Caco-2 (cell line): ENCODE data around the gene OR10D3. TPM values are rescaled to one million over a fixed set of nuclear protein-coding genes. Genes with fewer than 3 reads are reported as not detected.

Source experiments
- BruUV-seq: library from RNA; stranded (reverse); fragments of 400-500 nt; replicated peaks from 2 replicates; lab custom pipeline; 2021; lab: Mats Ljungman, UMichigan
- CTCF ChIA-PET: fragments of 300-600 bp; sonication (Branson Sonifier 250); formaldehyde crosslinking; loops from one replicate; lab custom pipeline; 2022; ENCODE audit warnings: antibody characterized with exemption; lab: Charles Lee
- POLR2A ChIA-PET: fragments of 300-600 bp; sonication (Branson Sonifier 250); formaldehyde crosslinking; loops from one replicate; lab custom pipeline; 2022; ENCODE audit warnings: antibody characterized with exemption; lab: Charles Lee
- DNase-seq, 2 experiments: peaks; one replicate each; pipeline versions ENCODE4 v3.0.0 to v3.0.0-alpha.2; 2020 to 2022
- H3K27me3 ChIP-seq: replicated peaks from 2 replicates; pipeline ENCODE4 v1.6.0; 2011; ENCODE audit warnings: low read length; ENCODE audit not compliant: control insufficient read depth, insufficient read depth
- H3K36me3 ChIP-seq: 2 replicates; pipeline ENCODE4 v1.5.1; 2011; ENCODE audit warnings: low read length; ENCODE audit not compliant: control insufficient read depth, insufficient read depth
- H3K4me1 ChIP-seq: fragments of 250-450 bp; sonication (Bioruptor Pico); 2 replicates; pipeline ENCODE4 v1.5.1; 2020; ENCODE audit warnings: mild to moderate bottlenecking
- H3K4me3 ChIP-seq: 2 replicates; pipeline ENCODE4 v1.5.1; 2011; ENCODE audit warnings: low read depth, mild to moderate bottlenecking, control low read depth, low read length
- H3K9me3 ChIP-seq: fragments of 250-450 bp; sonication (Bioruptor Pico); 2 replicates; pipeline ENCODE4 v1.5.1; 2020; ENCODE audit warnings: mild to moderate bottlenecking, moderate library complexity
- H3K27ac Mint-ChIP-seq: one replicate; pipeline ENCODE4 v1.8.0; 2022; ENCODE audit warnings: mixed read lengths; ENCODE audit not compliant: unreplicated experiment
- H3K27me3 Mint-ChIP-seq: one replicate; pipeline ENCODE4 v1.8.0; 2022; ENCODE audit warnings: mixed read lengths; ENCODE audit not compliant: insufficient read depth, unreplicated experiment
- H3K36me3 Mint-ChIP-seq: one replicate; pipeline ENCODE4 v1.8.0; 2022; ENCODE audit warnings: mild to moderate bottlenecking, mixed read lengths; ENCODE audit not compliant: insufficient read depth, unreplicated experiment
- H3K4me1 Mint-ChIP-seq: one replicate; pipeline ENCODE4 v1.8.0; 2022; ENCODE audit warnings: low read depth, mixed read lengths; ENCODE audit not compliant: unreplicated experiment
- H3K4me3 Mint-ChIP-seq: one replicate; pipeline ENCODE4 v1.8.0; 2022; ENCODE audit warnings: mild to moderate bottlenecking, moderate library complexity, mixed read lengths; ENCODE audit not compliant: unreplicated experiment
- H3K9me3 Mint-ChIP-seq: one replicate; pipeline ENCODE4 v1.8.0; 2022; ENCODE audit warnings: mixed read lengths; ENCODE audit not compliant: unreplicated experiment
- CTCF ChIP-seq, 2 experiments: fragments of 200-600 bp in 1 of 2; IDR thresholded peaks; 1 replicate in 1 of 2; 2 replicates in 1 of 2; pipeline versions ENCODE4 v1.5.1 to v1.8.0; 2011 to 2022; ENCODE audit warnings: antibody characterized with exemption in 1 of 2, control low read depth in 1 of 2, inconsistent platforms in 1 of 2, low read depth in 1 of 2, low read length in 1 of 2, mild to moderate bottlenecking in 1 of 2, moderate library complexity in 1 of 2; ENCODE audit not compliant: insufficient read depth in 1 of 2, severe bottlenecking in 1 of 2, unreplicated experiment in 1 of 2
- intact Hi-C: fragments of 100-400 bp; cut with micrococcal nuclease; formaldehyde crosslinking; loops from one replicate; pipeline ENCODE4 v1.10.0; 2022; ENCODE audit not compliant: unreplicated experiment
- total RNA-seq: library from RNA; stranded (reverse); gene quantifications from 2 replicates; pipeline ENCODE4 v1.2.3, GENCODE V29; 2022

The OR10D3 gene
- total RNA-seq, 1 experiment from 2014 or later = not detected

GRCh38 chr11:124200671-124201070 lies 17.5 kb downstream of the OR10D3 start:
- no peak overlapping the region for H3K27ac Mint-ChIP-seq
- no peak for TF ChIP-seq CTCF (IDR thresholded peaks at IDR 0.05; ENCODE audit: insufficient read depth in 1 of 2, low read depth in 1 of 2, low read length in 1 of 2, severe bottlenecking in 1 of 2, unreplicated experiment in 1 of 2)
- peaks cover 15% of the 10 kb centered on the region for H3K27me3 Mint-ChIP-seq
- Histone ChIP-seq H3K9me3 (no peaks in the 10 kb centered on the region), H3K27me3 (no peaks in the 10 kb centered on the region), H3K36me3 (no peaks in the 10 kb centered on the region), H3K4me1 (no peaks in the 10 kb centered on the region), H3K4me3 (no peak overlapping the region)
- intact Hi-C loops = no loop called here
- ChIA-PET POLR2A (no interaction called here), CTCF (no interaction called here)
- H3K4me3 Mint-ChIP-seq = no peak overlapping the region
- H3K9me3 Mint-ChIP-seq = no peaks in the 10 kb centered on the region
- H3K36me3 Mint-ChIP-seq = no peaks in the 10 kb centered on the region
- BruUV-seq = no TSS peak
- DNase-seq = no peak
- no peaks in the 10 kb centered on the region for H3K4me1 Mint-ChIP-seq

- no peak for DNase-seq
- Histone ChIP-seq H3K9me3 (no peaks in the 10 kb centered on the region), H3K4me1 (no peaks in the 10 kb centered on the region), H3K27me3 (no peaks in the 10 kb centered on the region), H3K4me3 (no peak overlapping the region), H3K36me3 (no peaks in the 10 kb centered on the region)
- no TSS peak for BruUV-seq
- intact Hi-C loops = no loop called here
- no peaks in the 10 kb centered on the region for H3K9me3 Mint-ChIP-seq
- H3K4me3 Mint-ChIP-seq = no peak overlapping the region
- H3K27me3 Mint-ChIP-seq = peaks cover 23% of the 10 kb centered on the region
- H3K4me1 Mint-ChIP-seq = no peaks in the 10 kb centered on the region
- CTCF ChIA-PET = no interaction called here
- H3K36me3 Mint-ChIP-seq = no peaks in the 10 kb centered on the region
- no peak for TF ChIP-seq CTCF (IDR thresholded peaks at IDR 0.05; ENCODE audit: insufficient read depth in 1 of 2, low read depth in 1 of 2, low read length in 1 of 2, severe bottlenecking in 1 of 2, unreplicated experiment in 1 of 2)
- POLR2A ChIA-PET = no interaction called here
- no peak overlapping the region for H3K27ac Mint-ChIP-seq
Observed at GRCh38 chr11:124202951-124203350, 19.8 kb downstream of the OR10D3 start.

- TF ChIP-seq CTCF (IDR thresholded peaks at IDR 0.05; ENCODE audit: insufficient read depth in 1 of 2, low read depth in 1 of 2, low read length in 1 of 2, severe bottlenecking in 1 of 2, unreplicated experiment in 1 of 2) = no peak
- H3K27ac Mint-ChIP-seq = no peak overlapping the region
- POLR2A ChIA-PET = no interaction called here
- Histone ChIP-seq H3K9me3 (no peaks in the 10 kb centered on the region), H3K27me3 (no peaks in the 10 kb centered on the region), H3K4me3 (no peak overlapping the region), H3K4me1 (no peaks in the 10 kb centered on the region), H3K36me3 (no peaks in the 10 kb centered on the region)
- CTCF ChIA-PET = interaction anchor here (1.4 kb wide), 1 partner anchor 132 kb away, joined by 3 read pairs; no protein-coding TSS in a partner anchor
- H3K4me3 Mint-ChIP-seq = no peak overlapping the region
- H3K9me3 Mint-ChIP-seq = no peaks in the 10 kb centered on the region
- H3K36me3 Mint-ChIP-seq = no peaks in the 10 kb centered on the region
- no TSS peak for BruUV-seq
- no peaks in the 10 kb centered on the region for H3K4me1 Mint-ChIP-seq
- intact Hi-C loops = no loop called here
- peaks cover 23% of the 10 kb centered on the region for H3K27me3 Mint-ChIP-seq
- no peak for DNase-seq
Observed at GRCh38 chr11:124204008-124204407, 20.9 kb downstream of the OR10D3 start.
